Panc1 (cell line): Measurements from ENCODE around the gene ASRGL1.

Experiments
- CTCF ChIP-seq: fragments of 450-650 bp; IDR thresholded peaks from 2 replicates; pipeline ENCODE4 v1.5.1; 2017; ENCODE audit warnings: mild to moderate bottlenecking
- POLR2AphosphoS5 ChIP-seq: IDR thresholded peaks from 2 replicates; pipeline ENCODE4 v1.6.1; 2012; ENCODE audit warnings: mild to moderate bottlenecking, low read depth, low read length, moderate library complexity
- REST ChIP-seq, 2 experiments: IDR thresholded peaks; 2 replicates each; pipeline ENCODE4 v1.6.1; 2011 to 2012; ENCODE audit warnings: low read depth in 2 of 2, control low read depth in 1 of 2, low read length in 1 of 2, mild to moderate bottlenecking in 1 of 2, moderate library complexity in 1 of 2; ENCODE audit not compliant: insufficient read depth in 1 of 2
- SIN3A ChIP-seq: IDR thresholded peaks from 2 replicates; pipeline ENCODE4 v1.6.1; 2012; ENCODE audit warnings: low read depth, mild to moderate bottlenecking, low read length, moderate library complexity, borderline replicate concordance; ENCODE audit not compliant: insufficient read depth

- TF ChIP-seq CTCF: no peak
- no peak for TF ChIP-seq POLR2AphosphoS5
- TF ChIP-seq REST (IDR thresholded peaks at IDR 0.05; ENCODE audit: insufficient read depth in 1 of 2, low read depth in 2 of 2, low read length in 1 of 2): no peak
- TF ChIP-seq SIN3A: no peak
These were observed 51.8 kb downstream of the ASRGL1 start for GRCh38 chr11:62388999-62389398.
